GM23248 (cell line): ENCODE data around the gene DENND2C. TPM values are rescaled to one million over a fixed set of nuclear protein-coding genes. Genes with fewer than 3 reads are reported as not detected.

Experiments used
- DNase-seq: peaks from one replicate; pipeline ENCODE4 v3.0.0-alpha.2; 2015
- H2AFZ ChIP-seq: fragments of 200-600 bp; sonication (generic); 2 replicates; pipeline ENCODE4 v1.6.1; 2016; ENCODE audit warnings: antibody characterized with exemption
- H3F3A ChIP-seq: fragments of 200-600 bp; sonication (generic); 2 replicates; pipeline ENCODE4 v1.6.1; 2016; ENCODE audit warnings: mild to moderate bottlenecking, antibody characterized with exemption, mixed run types; ENCODE audit not compliant: insufficient read depth
- H3K27ac ChIP-seq: fragments of 200-600 bp; sonication (generic); 2 replicates; pipeline ENCODE4 v1.5.1; 2016; ENCODE audit warnings: mild to moderate bottlenecking
- H3K27me3 ChIP-seq: fragments of 200-600 bp; sonication (generic); replicated peaks from 2 replicates; pipeline ENCODE4 v1.6.1; 2016; ENCODE audit warnings: mild to moderate bottlenecking; ENCODE audit not compliant: insufficient read depth
- H3K36me3 ChIP-seq: fragments of 200-600 bp; sonication (generic); 2 replicates; pipeline ENCODE4 v1.6.1; 2016; ENCODE audit warnings: low read depth, mild to moderate bottlenecking
- H3K4me1 ChIP-seq: fragments of 200-600 bp; sonication (generic); 2 replicates; pipeline ENCODE4 v1.6.1; 2016; ENCODE audit warnings: mild to moderate bottlenecking; ENCODE audit not compliant: insufficient read depth
- H3K4me2 ChIP-seq: fragments of 200-600 bp; sonication (generic); one replicate; pipeline ENCODE4 v1.6.1; 2016; ENCODE audit warnings: mild to moderate bottlenecking; ENCODE audit not compliant: unreplicated experiment
- H3K4me3 ChIP-seq: fragments of 200-600 bp; sonication (generic); 2 replicates; pipeline ENCODE4 v1.5.1; 2016; ENCODE audit warnings: mild to moderate bottlenecking
- H3K79me2 ChIP-seq: fragments of 200-600 bp; sonication (generic); 2 replicates; pipeline ENCODE4 v1.6.1; 2016; ENCODE audit warnings: mild to moderate bottlenecking; ENCODE audit not compliant: insufficient read depth
- H3K9ac ChIP-seq: fragments of 200-600 bp; sonication (generic); 2 replicates; pipeline ENCODE4 v1.6.1; 2016; ENCODE audit warnings: mild to moderate bottlenecking
- H3K9me2 ChIP-seq: fragments of 200-600 bp; sonication (generic); 2 replicates; pipeline ENCODE4 v1.6.1; 2016; ENCODE audit warnings: mixed run types, mild to moderate bottlenecking, moderate library complexity; ENCODE audit not compliant: insufficient read depth
- H3K9me3 ChIP-seq: fragments of 200-600 bp; sonication (generic); one replicate; pipeline ENCODE4 v1.6.1; 2017; ENCODE audit warnings: low read depth
- H4K20me1 ChIP-seq: fragments of 200-600 bp; sonication (generic); 2 replicates; pipeline ENCODE4 v1.6.0; 2016; ENCODE audit not compliant: insufficient read depth
- EZH2 ChIP-seq: fragments of 200-600 bp; sonication (generic); IDR thresholded peaks from 2 replicates; pipeline ENCODE4 v1.6.1; 2018; ENCODE audit warnings: antibody characterized with exemption, mild to moderate bottlenecking; ENCODE audit not compliant: insufficient read depth, poor library complexity, severe bottlenecking
- EZH2phosphoT487 ChIP-seq: fragments of 200-600 bp; sonication (generic); IDR thresholded peaks from 2 replicates; pipeline ENCODE4 v1.6.1; 2018; ENCODE audit warnings: antibody characterized with exemption, moderate library complexity, mild to moderate bottlenecking, low read depth; ENCODE audit not compliant: insufficient read depth
- WGBS, 2 experiments: methylation state at CpG; one replicate each; pipeline ENCODE4 v1.1.6; 2015 to 2017; ENCODE audit warnings: low lambda C conversion rate in 2 of 2, low coverage in 1 of 2; ENCODE audit errors: missing lambda C conversion rate in 2 of 2; 5-methylcytosine and 5-hydroxymethylcytosine counted together
- in situ Hi-C: fragments of 300-500 bp; cut with MboI; formaldehyde crosslinking; loops from 2 replicates; pipeline ENCODE4 v1.15.0; 2020
- polyA plus RNA-seq: library from polyadenylated mRNA; unstranded; fragments of >200 nt; fragmentation: Nextera tagmentation; extraction: Ambion mirVana; gene quantifications from 2 replicates; pipeline ENCODE4 v1.2.1, GENCODE V29; 2016
- small RNA-seq: library from RNA; depleted of rRNA; stranded (forward); fragments of <200 nt; gene quantifications from one replicate; pipeline ENCODE3, GENCODE V24; 2014; ENCODE audit warnings: low read depth, low replicate concordance
- total RNA-seq: library from RNA; depleted of rRNA; stranded (reverse); fragments of >200 nt; shearing (Covaris generic); gene quantifications from 2 replicates; pipeline ENCODE4 v1.2.3, GENCODE V29; 2014; rRNA removed

Gene DENND2C
- total and polyA plus RNA-seq, 2 experiments from 2014 or later = 2.8 to 5.9 TPM

GRCh38 chr1:114545315-114545714, 124.5 kb downstream of the DENND2C start:
- no peak for TF ChIP-seq EZH2phosphoT487
- no peak for TF ChIP-seq EZH2
- in situ Hi-C loops = no loop called here
- 24 to 52% methylated on average over 1 of the region's 1 CpG for WGBS, 2 experiments

DNA sequence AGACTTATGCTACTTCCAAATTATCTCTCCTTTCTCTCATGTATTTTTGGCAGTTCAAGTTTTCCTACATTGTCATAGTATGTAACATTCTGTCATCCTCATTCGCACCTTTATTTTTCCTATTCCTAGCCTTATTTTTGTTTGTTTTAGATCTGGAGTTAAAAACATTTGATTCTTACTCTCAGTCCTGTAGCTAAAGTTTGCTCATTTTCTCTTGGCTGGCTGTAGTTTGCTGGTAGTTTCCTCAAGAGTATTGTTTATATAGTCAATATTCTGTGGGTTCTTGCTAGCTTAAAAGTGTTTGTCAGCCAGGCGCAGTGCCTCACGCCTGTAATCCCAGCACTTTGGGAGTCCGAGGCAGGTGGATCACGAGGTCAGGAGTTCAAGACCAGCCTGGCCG, 129.0 kb downstream of the DENND2C start:
- no peak overlapping the region for H3K9ac ChIP-seq
- H3F3A ChIP-seq = no peaks in the 10 kb centered on the region
- 57 to 68% methylated on average over 6 of the region's 6 CpGs for WGBS, 2 experiments
- no peaks in the 10 kb centered on the region for H3K27me3 ChIP-seq
- no peaks in the 10 kb centered on the region for H4K20me1 ChIP-seq
- H3K9me3 ChIP-seq = no peaks in the 10 kb centered on the region
- no peaks in the 10 kb centered on the region for H3K4me1 ChIP-seq
- DNase-seq = no peak
- no peak overlapping the region for H3K4me2 ChIP-seq
- no peak overlapping the region for H3K27ac ChIP-seq
- H3K79me2 ChIP-seq = no peaks in the 10 kb centered on the region
- in situ Hi-C loops = no loop called here
- no peak for TF ChIP-seq EZH2phosphoT487
- no peak for TF ChIP-seq EZH2
- H3K36me3 ChIP-seq = no peaks in the 10 kb centered on the region
- H3K4me3 ChIP-seq = no peak overlapping the region
- H2AFZ ChIP-seq = no peak overlapping the region
- H3K9me2 ChIP-seq = no peaks in the 10 kb centered on the region

More at GRCh38 chr1:114545315-114545714, 124.5 kb downstream of the DENND2C start:
- DNase-seq = no peak
- Histone ChIP-seq H3K9ac (no peak overlapping the region), H3K27me3 (no peaks in the 10 kb centered on the region), H3K4me1 (no peaks in the 10 kb centered on the region), H3K27ac (no peak overlapping the region), H3K4me2 (no peak overlapping the region), H3K36me3 (no peaks in the 10 kb centered on the region), H2AFZ (no peak overlapping the region), H4K20me1 (no peaks in the 10 kb centered on the region), H3K9me2 (no peaks in the 10 kb centered on the region), H3K4me3 (no peak overlapping the region), H3K79me2 (no peaks in the 10 kb centered on the region), H3F3A (no peaks in the 10 kb centered on the region), H3K9me3 (no peaks in the 10 kb centered on the region)

DNA sequence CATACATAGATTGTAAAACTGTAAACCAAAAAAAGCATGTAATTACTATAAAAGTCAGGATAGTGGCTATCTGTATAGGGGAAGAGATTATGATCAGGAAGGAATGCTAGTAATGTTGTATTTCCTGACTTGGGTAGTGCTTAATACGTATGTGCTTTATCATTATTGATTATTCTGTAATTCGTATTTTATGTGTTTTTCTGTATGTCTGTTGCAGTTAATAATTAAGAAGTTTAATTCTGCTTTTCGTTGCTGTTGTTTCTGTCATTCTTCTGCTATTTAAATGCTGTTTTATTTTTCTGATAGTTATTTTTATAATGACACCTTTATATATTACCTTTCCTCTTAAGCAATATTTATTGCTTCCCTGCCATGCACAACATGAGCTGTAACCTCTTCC, 129.6 kb downstream of the DENND2C start:
- H3K79me2 ChIP-seq = no peaks in the 10 kb centered on the region
- 44 to 50% methylated on average over 3 of the region's 3 CpGs for WGBS, 2 experiments
- no peaks in the 10 kb centered on the region for H3K36me3 ChIP-seq
- H3K27ac ChIP-seq = no peak overlapping the region
- H3K4me3 ChIP-seq = no peak overlapping the region
- no peaks in the 10 kb centered on the region for H3F3A ChIP-seq
- TF ChIP-seq EZH2phosphoT487 (no peak), EZH2 (no peak)
- no peak overlapping the region for H3K9ac ChIP-seq
- H3K9me2 ChIP-seq = no peaks in the 10 kb centered on the region
- H3K4me1 ChIP-seq = no peaks in the 10 kb centered on the region
- no peak overlapping the region for H3K4me2 ChIP-seq
- in situ Hi-C loops = no loop called here
- DNase-seq = no peak
- H3K9me3 ChIP-seq = no peaks in the 10 kb centered on the region
- H4K20me1 ChIP-seq = no peaks in the 10 kb centered on the region
- H3K27me3 ChIP-seq = no peaks in the 10 kb centered on the region
- H2AFZ ChIP-seq = no peak overlapping the region

- 76 to 80% methylated on average over 7 of the region's 7 CpGs for WGBS, 2 experiments
- Histone ChIP-seq H3F3A (no peaks in the 10 kb centered on the region), H3K79me2 (no peaks in the 10 kb centered on the region), H3K27me3 (no peaks in the 10 kb centered on the region), H3K9me3 (no peaks in the 10 kb centered on the region), H3K4me1 (no peaks in the 10 kb centered on the region), H3K36me3 (no peaks in the 10 kb centered on the region), H3K4me2 (no peak overlapping the region), H3K9me2 (no peaks in the 10 kb centered on the region), H3K4me3 (no peak overlapping the region), H4K20me1 (no peaks in the 10 kb centered on the region), H2AFZ (no peak overlapping the region), H3K9ac (no peak overlapping the region), H3K27ac (no peak overlapping the region)
- no peak for DNase-seq
- TF ChIP-seq EZH2 (no peak), EZH2phosphoT487 (no peak)
- in situ Hi-C loops = no loop called here
Observed at GRCh38 chr1:114536043-114536442, 133.8 kb downstream of the DENND2C start.

DNA sequence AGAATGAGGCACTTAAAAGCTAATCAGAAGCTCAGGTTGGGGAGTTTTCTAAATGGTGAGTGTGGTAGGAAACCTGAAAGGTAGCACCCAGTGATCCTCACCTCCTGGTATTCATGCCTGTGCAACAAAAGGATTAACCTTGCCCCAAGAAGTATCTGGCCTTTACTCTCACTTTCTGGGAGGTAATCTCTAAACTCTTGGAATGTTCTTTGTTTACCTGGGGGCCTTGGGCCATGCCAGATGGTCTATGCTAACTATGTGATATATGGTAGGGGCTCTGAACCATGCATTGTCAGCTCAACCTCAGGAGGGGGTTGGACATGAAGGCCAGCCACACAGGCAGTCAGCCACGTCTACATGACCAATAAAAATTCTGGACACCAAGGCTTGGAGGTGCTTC, 134.4 kb downstream of the DENND2C start:
- Histone ChIP-seq H3K27me3 (no peaks in the 10 kb centered on the region), H4K20me1 (no peaks in the 10 kb centered on the region), H3K9ac (no peak overlapping the region), H3K9me2 (no peaks in the 10 kb centered on the region), H3F3A (no peaks in the 10 kb centered on the region), H3K4me2 (no peak overlapping the region), H3K27ac (no peak overlapping the region), H3K36me3 (no peaks in the 10 kb centered on the region), H3K79me2 (no peaks in the 10 kb centered on the region), H2AFZ (no peak overlapping the region), H3K9me3 (no peaks in the 10 kb centered on the region), H3K4me1 (no peaks in the 10 kb centered on the region), H3K4me3 (no peak overlapping the region)
- in situ Hi-C loops = no loop called here
- TF ChIP-seq EZH2 (no peak), EZH2phosphoT487 (no peak)
- WGBS, 2 experiments = 4 to 5% methylated on average over 1 of the region's 1 CpG
- no peak for DNase-seq

Small RNA genes lying within 50 kb of the gene (small RNA-seq; reads per million reads assigned to genes)
- gene RN7SL432P = not detected

Other genes starting within 250 kb of the DENND2C start
- gene TRIM33, start 158.8 kb downstream of the DENND2C start, total RNA-seq = 17.6 and 19.7 TPM in 2 replicates
- 7.9 and 10.6 TPM in 2 replicates for gene TRIM33, start 158.8 kb downstream of the DENND2C start, polyA plus RNA-seq
- gene BCAS2, start 88.4 kb downstream of the DENND2C start, total RNA-seq = 26.1 and 44.4 TPM in 2 replicates
- 64.4 and 67.1 TPM in 2 replicates for gene BCAS2, start 88.4 kb downstream of the DENND2C start, polyA plus RNA-seq
- gene AMPD1, start 25.5 kb upstream of the DENND2C start, total RNA-seq = not detected in 2 replicates
- not detected in 2 replicates for gene AMPD1, start 25.5 kb upstream of the DENND2C start, polyA plus RNA-seq
- 65.0 and 70.7 TPM in 2 replicates for gene NRAS, start 46.7 kb upstream of the DENND2C start, total RNA-seq
- 36.8 and 38.7 TPM in 2 replicates for gene NRAS, start 46.7 kb upstream of the DENND2C start, polyA plus RNA-seq
- 621 and 808 TPM in 2 replicates for gene CSDE1, start 87.9 kb upstream of the DENND2C start, total RNA-seq
- 274 and 297 TPM in 2 replicates for gene CSDE1, start 87.9 kb upstream of the DENND2C start, polyA plus RNA-seq
- gene SIKE1, start 110.6 kb upstream of the DENND2C start, total RNA-seq = 70.3 and 106 TPM in 2 replicates
- 50.9 and 53.0 TPM in 2 replicates for gene SIKE1, start 110.6 kb upstream of the DENND2C start, polyA plus RNA-seq
- not detected in 2 replicates for gene SYCP1, start 184.8 kb upstream of the DENND2C start, total RNA-seq
- gene SYCP1, start 184.8 kb upstream of the DENND2C start, polyA plus RNA-seq = not detected in 2 replicates